Occipital lobe (tissue), 2 donors: Measurements from ENCODE around the gene RAB6D. TPM values are rescaled to one million over a fixed set of nuclear protein-coding genes. Genes with fewer than 3 reads are reported as not detected.
A peak's percentile ranks its signal among the peaks of the same experiment; 100 is the strongest.
"Not testable (repeated sequence)": the region's sequence is repeated elsewhere in the genome, so short reads cannot be mapped to it uniquely, and the experiment has no call there.

ENCODE experiments used
- DNase-seq: peaks from one replicate; lab custom pipeline; 2025; lab: John Stamatoyannopoulos, UW
- total RNA-seq: library from RNA; depleted of rRNA; stranded (reverse); fragments of >200 nt; gene quantifications from one replicate; pipeline ENCODE4 v1.2.3, GENCODE V29; 2014

RAB6D gene
- total RNA-seq, result 0.62 TPM

GRCh38 chr2:131363703-131364186 is at the start of gene RAB6D:
TSS of gene RAB6D (minus strand) at chr2:131364168. CDS start at chr2:131363720, 448 bp downstream.
- peak; percentile 10 for DNase-seq

GRCh38 chr2:131413148-131413747 is 49.3 kb upstream of the RAB6D start:
- no peak for DNase-seq

GRCh38 chr2:131410173-131410572 is 46.2 kb upstream of the RAB6D start:
- no peak for DNase-seq

GRCh38 chr2:131408778-131409177 is 44.8 kb upstream of the RAB6D start:
- no peak for DNase-seq

- no peak for DNase-seq
These were observed 44.2 kb upstream of the RAB6D start for GRCh38 chr2:131408207-131408606.

- DNase-seq, result no peak
These were observed 40.8 kb upstream of the RAB6D start for GRCh38 chr2:131404753-131405152.

- DNase-seq, result no peak
These were observed 38.5 kb upstream of the RAB6D start for GRCh38 chr2:131402320-131403039.

- no peak for DNase-seq
These were observed 36.9 kb upstream of the RAB6D start for GRCh38 chr2:131400849-131401248.

- DNase-seq, result not testable (repeated sequence)
These were observed 36.5 kb upstream of the RAB6D start for GRCh38 chr2:131400441-131400840.

- not testable (repeated sequence) for DNase-seq
These were observed 32.2 kb upstream of the RAB6D start for GRCh38 chr2:131396209-131396608.

GRCh38 chr2:131395024-131395645 is 31.2 kb upstream of the RAB6D start:
- DNase-seq, result not testable (repeated sequence)

GRCh38 chr2:131394147-131394931 is 30.4 kb upstream of the RAB6D start:
- DNase-seq, result no peak

- not testable (repeated sequence) for DNase-seq
These were observed 28.0 kb upstream of the RAB6D start for GRCh38 chr2:131391953-131392352.

- not testable (repeated sequence) for DNase-seq
These were observed 27.5 kb upstream of the RAB6D start for GRCh38 chr2:131391471-131391870.

- DNase-seq, result not testable (repeated sequence)
These were observed 26.6 kb upstream of the RAB6D start for GRCh38 chr2:131390495-131391130.

GRCh38 chr2:131389657-131390056 is 25.7 kb upstream of the RAB6D start:
- DNase-seq, result no peak

- not testable (repeated sequence) for DNase-seq
These were observed 24.9 kb upstream of the RAB6D start for GRCh38 chr2:131388834-131389233.

GRCh38 chr2:131373111-131373510 is 9.1 kb upstream of the RAB6D start:
- DNase-seq, result not testable (repeated sequence)

GRCh38 chr2:131369954-131370353 is 6.0 kb upstream of the RAB6D start:
- no peak for DNase-seq

- DNase-seq, result not testable (repeated sequence)
These were observed 4.6 kb upstream of the RAB6D start for GRCh38 chr2:131368493-131369066.

- DNase-seq, result no peak
These were observed 3.4 kb upstream of the RAB6D start for GRCh38 chr2:131367352-131367751.
